Adrenal gland (tissue), 5 donors: ENCODE results near the gene ADAMTS12.

Experiments used
- CTCF ChIP-seq, 6 experiments: fragments of 450-650 bp in 4 of 6; fragments of 200-600 bp in 2 of 6; sonication (generic) in 1 of 6; IDR thresholded peaks; 1 replicate in 5 of 6; 2 replicates in 1 of 6; pipeline versions ENCODE4 v1.5.1 to v1.8.0; 2016 to 2021; ENCODE audit warnings: antibody characterized with exemption in 6 of 6, mild to moderate bottlenecking in 2 of 6, moderate library complexity in 1 of 6
- POLR2A ChIP-seq, 2 donors: fragments of 450-650 bp; IDR thresholded peaks; one replicate each; pipeline ENCODE4 v1.6.1; 2017; ENCODE audit warnings: antibody characterized with exemption in 2 of 2, mild to moderate bottlenecking in 2 of 2, moderate library complexity in 1 of 2
- donor health status: DM: no; HTN: no; CAD: no.

GRCh38 chr5:33504570-33504969, 387.2 kb downstream of the ADAMTS12 start:
- TF ChIP-seq CTCF (IDR thresholded peaks at IDR 0.05) (no peak), POLR2A (IDR thresholded peaks at IDR 0.05) (no peak)
